ENCODE results near the gene TFR2. TPM values are rescaled to one million over a fixed set of nuclear protein-coding genes. Genes with fewer than 3 reads are reported as not detected.

TFR2 gene
- total and polyA plus RNA-seq, 9 of the 15 experiments (the other 6 are each of a cell fraction or from before 2014, with no cell fraction given): 3.8 to 123 (median 51.1) TPM

GRCh38 chr7:100572949-100573675 lies 68.2 kb downstream of the TFR2 start:
- 88% methylated on average over 13 of the region's 30 CpGs for WGBS (ENCODE audit: insufficient coverage, low coverage, missing lambda C conversion rate)
- Histone ChIP-seq H3K36me3 (ENCODE audit: control insufficient read depth, insufficient read depth, low read length) (peaks cover 45% of the 10 kb centered on the region; the same call in 1 of the 3 replicates), H2AFZ (ENCODE audit: low read depth, low read length) (no peak overlapping the region), H3K9ac (ENCODE audit: insufficient read depth in 1 of 2, low read depth in 2 of 2, low read length in 2 of 2) (peak overlapping the region in 1 of 2 experiments; percentile 65; a peak in 1 of 4 replicates), H3K79me2 (ENCODE audit: control insufficient read depth, insufficient read depth, low read length) (no peaks in the 10 kb centered on the region), H3K4me2 (ENCODE audit: insufficient read depth, low read length) (no peak overlapping the region), H3K27ac (ENCODE audit: extremely low read depth, low read depth, low read length) (no peak overlapping the region), H4K20me1 (replicated peaks; ENCODE audit: control insufficient read depth, insufficient read depth, low read length) (no peaks in the 10 kb centered on the region), H3K27me3 (ENCODE audit: control insufficient read depth in 2 of 2, insufficient read depth in 2 of 2, low read length in 2 of 2) (no peaks in the 10 kb centered on the region), H3K4me3 (no peak overlapping the region), H3K9me1 (ENCODE audit: control insufficient read depth, insufficient read depth, low read length) (peaks cover 8% of the 10 kb centered on the region), H3K4me1 (replicated peaks in 1 of 2; ENCODE audit: control insufficient read depth in 2 of 2, insufficient read depth in 2 of 2, low read length in 2 of 2) (peaks cover 6 to 90% of the 10 kb centered on the region in 2 experiments; a peak in 4 of 5 replicates), H3K9me3 (replicated peaks; ENCODE audit: control insufficient read depth, insufficient read depth, low read depth, low read length) (no peaks in the 10 kb centered on the region)
- BruUV-seq (replicated peaks): no TSS peak
- in situ Hi-C loops (cut with MboI): loop anchor here (25.0 kb wide), 1 partner anchor 111 kb away; the partner anchor contains the start of gene SPACDR
- ChIA-PET CTCF (ENCODE audit: low intra/inter-chr PET ratio) (interaction anchor here (0.5 kb wide), 1 partner anchor 100 kb away, joined by 6 read pairs; no protein-coding TSS in a partner anchor), POLR2A (interaction anchor here (0.6 to 2.8 kb wide), 3 partner anchors 8 to 96 kb away, joined by 3 to 14 read pairs (median 9); partner anchors contain the start of genes FBXO24 and LRCH4)
- DNase-seq (ENCODE audit: extremely low read depth in 1 of 4, low spot score in 3 of 4) (no peak), FAIRE-seq (no peak), ATAC-seq (no peak)
- no peak for TF ChIP-seq NFE2L1 (tag; IDR thresholded peaks at IDR 0.05; ENCODE audit: borderline replicate concordance, low read depth)
- no peak for TF ChIP-seq BCOR (IDR thresholded peaks at IDR 0.05)
- peak; percentile 37 for TF ChIP-seq RBM22 (IDR thresholded peaks at IDR 0.05; ENCODE audit: low read depth, low read length, poor library complexity, severe bottlenecking)
- TF ChIP-seq MAFF (IDR thresholded peaks at IDR 0.05; ENCODE audit: low read length): no peak
- TF ChIP-seq POLR2A (conservative IDR thresholded peaks at IDR 0.05): 0 out of 2 replicates have a peak, but pooled peaks have one; percentile 34
- 0 out of 2 replicates have a peak, but pooled peaks have one; percentile 13 for TF ChIP-seq TFAP4 (CRISPR knock-in tag; IDR thresholded peaks at IDR 0.05; ENCODE audit: borderline replicate concordance)
- no peak for TF ChIP-seq UBTF (IDR thresholded peaks at IDR 0.05; ENCODE audit: borderline replicate concordance in 1 of 2, low read depth in 2 of 2, low read length in 2 of 2)
- no peak for TF ChIP-seq STAT5A (IDR thresholded peaks at IDR 0.05; ENCODE audit: borderline replicate concordance, low read length)
- TF ChIP-seq POLR2B (IDR thresholded peaks at IDR 0.05; ENCODE audit: low read depth, partially characterized antibody): peak; percentile 33
- peak; percentile 68 for TF ChIP-seq POLR2G (IDR thresholded peaks at IDR 0.05; ENCODE audit: low read depth, low read length)
- no peak for TF ChIP-seq PTBP1 (IDR thresholded peaks at IDR 0.05; ENCODE audit: low read depth, low read length)
- TF ChIP-seq MEF2D (tag; conservative IDR thresholded peaks at IDR 0.05; ENCODE audit: low read depth): no peak
- peak; percentile 32; the same call in 1 of the 2 replicates for TF ChIP-seq SUPT5H (IDR thresholded peaks at IDR 0.05)
- TF ChIP-seq HDAC2 (IDR thresholded peaks at IDR 0.05): no peak
- intact Hi-C loops (cut with micrococcal nuclease): no loop called here

All from K562 (cell line).